HG02610 (cell line): ENCODE data around the gene SIK2.

Source experiments
- ATAC-seq: cut with Tn5 transposase; IDR thresholded peaks from one replicate; pipeline ENCODE4 v1.9.1; 2021; ENCODE audit warnings: mild to moderate bottlenecking, moderate library complexity; ENCODE audit not compliant: unreplicated experiment

Gene SIK2

GRCh38 chr11:111581341-111581740 lies 20.9 kb upstream of the SIK2 start:
- ATAC-seq: no peak

DNA sequence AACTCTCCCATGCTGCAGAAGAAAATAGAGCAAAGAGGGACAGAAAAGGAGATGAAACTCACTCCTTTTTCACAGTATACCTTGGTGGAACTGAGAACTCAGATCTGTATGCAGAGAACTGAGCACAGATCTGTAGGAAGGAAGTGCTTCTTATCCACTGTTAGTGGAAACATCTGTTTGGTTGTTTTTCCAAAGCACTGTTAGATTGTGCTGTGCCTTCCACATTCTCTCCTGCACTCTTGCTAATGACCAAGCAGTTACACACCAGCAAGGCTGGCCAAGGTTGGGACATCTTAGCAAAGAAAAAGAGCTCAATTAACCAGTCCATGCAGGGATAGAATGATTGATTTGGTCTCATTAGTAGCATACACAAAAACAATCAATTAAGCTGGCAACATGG lies 20.1 kb upstream of the SIK2 start:
- ATAC-seq: no peak

GRCh38 chr11:111582881-111583280 lies 19.4 kb upstream of the SIK2 start:
- ATAC-seq: no peak

- no peak for ATAC-seq
These were observed 16.9 kb upstream of the SIK2 start for GRCh38 chr11:111585371-111585770.

DNA sequence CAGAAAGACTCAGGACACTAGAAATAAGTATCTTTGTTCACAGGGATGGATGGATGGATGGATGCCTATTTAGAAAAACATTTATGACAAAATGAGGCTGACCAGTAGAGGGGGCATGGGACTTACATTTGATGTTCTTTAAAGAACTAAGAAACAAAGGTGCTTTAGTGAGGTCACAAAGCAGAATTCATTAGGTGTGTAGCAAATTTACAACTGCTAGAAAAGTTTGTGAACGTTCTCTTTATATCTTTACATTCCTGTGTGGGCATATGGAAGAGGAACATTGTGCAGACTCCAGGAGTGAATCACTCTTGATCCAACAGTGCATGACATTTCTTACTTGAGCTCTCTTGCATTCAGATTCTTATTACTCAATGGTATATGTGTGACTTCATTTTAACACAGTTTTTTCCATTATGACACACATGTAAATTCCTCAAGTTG lies 15.8 kb upstream of the SIK2 start:
- no peak for ATAC-seq

GRCh38 chr11:111589114-111589513 lies 13.1 kb upstream of the SIK2 start:
- no peak for ATAC-seq

DNA sequence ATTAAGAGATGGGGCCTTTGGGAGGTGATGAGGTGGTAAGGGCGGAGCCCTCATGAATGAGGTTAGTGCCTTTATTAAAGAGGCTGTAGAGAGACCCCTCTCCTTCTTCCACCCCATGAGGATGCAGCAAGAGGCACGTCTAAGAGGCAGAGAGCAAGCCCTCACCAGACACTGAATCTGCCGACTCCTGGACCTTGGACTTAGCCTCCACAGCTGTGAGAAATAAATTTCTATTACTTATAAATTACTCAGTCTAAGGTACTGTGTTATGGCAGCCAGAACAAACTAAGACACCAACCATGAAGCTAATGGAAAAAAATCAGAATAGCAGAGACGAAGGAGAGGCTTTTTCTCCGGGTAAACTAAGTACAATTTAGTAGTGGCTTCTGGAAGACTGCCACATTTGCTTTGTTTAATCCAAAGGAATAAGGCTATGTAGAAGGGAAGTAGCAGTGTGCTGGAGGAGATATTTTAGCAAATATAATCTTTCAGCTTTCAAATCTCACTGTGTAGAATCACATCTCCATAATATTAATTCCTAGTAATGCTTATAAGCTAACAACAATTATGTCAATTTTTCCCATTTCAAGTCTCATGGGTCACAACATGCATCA lies 12.3 kb upstream of the SIK2 start:
- no peak for ATAC-seq

DNA sequence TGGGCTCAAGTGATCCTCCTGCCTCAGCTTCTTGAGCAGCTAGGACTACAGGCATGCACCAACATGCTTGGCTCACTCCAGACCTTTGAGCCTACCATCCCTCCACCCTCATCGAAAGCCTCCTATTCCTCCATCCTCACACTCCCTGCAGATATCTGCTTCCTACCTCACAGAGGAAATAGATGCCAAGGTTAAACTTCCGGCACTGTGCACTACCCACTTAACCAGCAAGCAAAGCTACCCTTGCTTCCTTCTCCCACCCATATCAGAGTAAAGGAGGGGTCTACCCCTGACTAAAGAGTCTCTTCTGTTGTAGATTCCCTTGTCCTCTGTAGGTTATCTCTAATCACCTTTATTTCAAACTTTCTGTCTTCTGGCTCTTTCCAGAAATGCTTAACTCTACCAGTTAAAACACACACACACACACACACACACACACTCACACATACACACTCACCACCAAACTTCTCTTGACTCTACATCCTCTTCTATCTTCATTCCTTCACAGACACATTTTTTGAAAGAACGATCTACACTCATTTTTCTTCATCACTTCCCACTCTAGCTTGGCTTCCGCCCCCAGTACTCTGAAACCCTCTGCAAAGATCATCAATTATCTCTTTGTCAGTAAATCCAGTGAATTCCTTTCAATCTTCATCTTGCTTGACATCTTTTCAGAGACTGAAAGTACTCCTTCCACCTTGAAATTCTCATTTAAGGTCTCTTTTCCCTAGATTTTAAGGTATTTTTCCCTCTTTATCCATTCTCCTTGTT lies 10.9 kb upstream of the SIK2 start:
- no peak for ATAC-seq

GRCh38 chr11:111592491-111592890 lies 9.8 kb upstream of the SIK2 start:
- ATAC-seq: no peak

DNA sequence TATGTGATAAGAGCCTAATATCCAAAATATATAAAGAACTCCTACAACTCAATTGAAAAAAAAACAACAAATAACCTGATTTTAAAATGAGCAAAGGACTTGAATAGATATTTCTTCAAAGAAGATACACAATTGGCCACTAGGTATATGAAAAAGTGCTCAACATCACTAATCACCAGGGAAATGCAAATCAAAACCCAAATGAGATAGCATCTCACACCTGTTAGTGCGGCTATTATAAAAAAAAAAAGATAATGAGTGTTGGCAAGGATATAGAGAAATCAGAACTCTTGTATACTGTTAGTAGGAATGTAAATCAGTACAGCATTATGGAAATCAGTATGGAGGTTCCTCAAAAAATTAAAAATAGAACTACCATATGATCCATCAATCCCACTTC lies 5.9 kb upstream of the SIK2 start:
- ATAC-seq: no peak

DNA sequence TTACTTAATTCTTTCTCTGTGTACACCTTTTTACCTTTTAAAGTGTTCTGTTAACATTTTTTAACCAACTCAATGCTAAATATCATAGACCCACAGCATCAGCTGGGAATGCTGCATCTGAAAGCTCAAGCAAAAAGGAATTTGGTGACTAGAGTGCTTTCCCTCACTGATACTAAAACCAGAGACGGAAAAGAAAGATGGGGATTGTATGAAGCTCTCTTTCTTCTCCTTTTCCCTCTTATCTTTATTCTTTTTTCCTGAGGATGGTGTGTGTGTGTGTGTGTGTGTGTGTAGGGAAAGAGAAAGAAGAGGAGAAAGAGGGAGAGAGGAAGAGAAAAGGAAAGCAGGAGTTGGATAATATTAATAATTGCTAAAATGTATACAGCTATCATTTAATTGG lies 4.1 kb upstream of the SIK2 start:
- ATAC-seq: no peak

DNA sequence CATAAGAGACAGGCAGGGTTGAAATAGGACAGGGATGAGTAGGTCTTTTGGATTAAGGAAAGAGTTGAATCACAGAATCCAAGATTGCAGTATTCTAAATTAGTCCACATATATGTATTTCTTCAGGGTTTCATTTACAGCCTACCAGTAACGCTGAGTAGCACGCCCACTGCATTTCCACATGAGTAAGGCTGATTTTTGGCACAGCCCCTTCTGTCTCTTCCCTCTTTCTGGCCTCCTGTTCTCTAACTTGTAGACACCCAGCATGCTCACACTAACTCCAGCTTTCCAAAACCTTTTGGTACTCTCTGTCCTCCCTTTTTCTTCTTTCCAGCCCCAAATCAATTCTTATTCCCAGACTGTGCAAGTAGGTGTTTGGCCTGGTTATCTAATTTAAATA lies 3.7 kb upstream of the SIK2 start:
- ATAC-seq: no peak

GRCh38 chr11:111601636-111601978 lies 642 bp upstream of the SIK2 start:
- no peak for ATAC-seq

GRCh38 chr11:111602865-111603610 lies 789 bp downstream of the SIK2 start:
- no peak for ATAC-seq

DNA sequence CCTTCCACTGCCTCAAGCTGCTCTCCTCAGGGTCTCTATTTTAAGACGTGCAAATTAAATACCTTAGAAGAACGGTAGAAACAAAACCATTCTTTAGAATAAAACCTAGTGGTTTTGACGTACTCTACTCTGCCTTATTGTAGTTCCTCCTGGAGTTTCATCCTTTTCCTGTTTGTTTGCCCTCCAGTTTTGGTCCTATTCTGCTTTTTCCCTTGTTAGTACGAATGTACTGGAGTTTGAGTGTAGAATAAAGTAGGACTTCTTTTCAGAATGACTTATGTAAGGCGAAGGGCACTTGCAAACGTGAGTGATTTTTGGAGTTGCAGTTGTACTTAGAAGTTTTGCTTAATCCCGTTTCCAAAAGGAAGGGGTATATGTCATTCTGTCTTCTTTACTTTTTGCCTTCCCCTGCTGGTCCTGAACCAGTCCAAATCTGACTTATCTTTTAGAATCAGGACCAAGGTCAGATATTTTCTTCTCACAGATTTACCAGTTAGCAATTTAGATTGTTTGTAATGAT lies 1.4 kb downstream of the SIK2 start:
- no peak for ATAC-seq

DNA sequence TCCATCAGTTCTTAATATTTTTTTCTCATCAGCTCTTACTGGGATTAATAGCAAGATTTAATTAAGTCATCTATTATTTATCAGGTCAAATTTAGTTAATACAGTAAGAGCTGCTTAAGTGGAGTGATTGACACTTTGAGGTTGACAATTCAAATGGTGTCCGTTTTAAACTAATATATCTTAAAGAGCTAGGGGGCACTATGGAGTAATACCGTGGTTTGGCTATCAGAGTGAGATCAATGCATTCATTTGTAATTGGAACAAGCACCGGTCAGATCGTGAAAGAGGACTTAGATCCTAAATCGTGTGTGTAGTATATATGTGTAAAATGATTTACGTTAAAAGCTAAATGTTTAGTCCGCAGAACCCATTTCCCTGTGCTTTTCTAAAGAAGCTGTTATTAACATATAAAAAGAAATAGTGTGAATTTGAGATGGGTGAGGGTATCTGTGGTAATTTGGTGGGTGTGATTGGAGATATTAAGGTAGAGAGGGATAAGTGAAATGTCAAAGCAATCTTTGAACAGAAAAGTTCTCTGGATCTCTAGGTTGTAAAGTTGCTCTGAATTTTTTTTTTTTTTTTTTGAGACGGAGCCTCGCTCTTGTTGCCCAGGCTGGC lies 2.3 kb downstream of the SIK2 start:
- ATAC-seq: no peak

- no peak for ATAC-seq
These were observed 3.4 kb downstream of the SIK2 start for GRCh38 chr11:111605681-111606080.

DNA sequence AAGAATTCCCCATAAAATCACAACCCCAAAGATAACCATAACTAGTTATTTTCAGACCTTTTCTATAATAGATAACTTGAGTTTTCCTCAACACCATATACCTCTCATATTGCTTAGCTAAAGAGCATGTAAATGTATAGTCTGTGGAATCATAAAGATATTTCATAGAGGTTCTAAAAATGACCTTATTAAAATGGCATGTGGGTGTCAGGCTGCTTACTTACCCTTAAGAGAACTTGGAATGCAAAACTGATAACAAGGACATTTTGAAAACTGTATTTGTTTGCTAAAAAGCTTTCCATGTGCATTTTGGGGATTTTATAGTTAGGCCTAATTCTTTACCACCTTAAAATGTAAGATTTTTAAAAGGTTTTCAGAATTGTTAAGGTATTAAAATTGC lies 4.7 kb downstream of the SIK2 start:
- ATAC-seq: no peak

GRCh38 chr11:111607751-111608150 lies 5.5 kb downstream of the SIK2 start:
- ATAC-seq: no peak

DNA sequence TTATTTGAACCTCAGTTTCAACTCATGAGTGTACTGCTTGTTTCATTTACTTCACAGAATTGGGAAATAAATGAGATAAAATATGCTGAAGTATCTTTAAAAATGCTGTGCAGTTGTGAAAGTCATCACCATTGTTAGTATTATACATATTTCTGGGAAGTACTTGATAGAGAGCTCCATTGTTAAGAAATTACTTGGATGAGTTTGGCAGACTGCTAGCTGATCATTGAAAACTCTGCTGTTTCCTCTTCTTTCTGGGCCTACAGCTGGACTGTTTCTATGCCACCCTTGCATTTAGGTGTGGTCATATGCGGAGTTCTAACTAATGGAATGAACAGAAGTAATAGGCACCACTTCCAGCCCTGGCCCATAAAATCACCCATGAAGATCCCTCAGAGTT lies 10.0 kb downstream of the SIK2 start:
- no peak for ATAC-seq

- no peak for ATAC-seq
These were observed 15.0 kb downstream of the SIK2 start for GRCh38 chr11:111617286-111617685.
